Bronchial epithelial cell (primary cell): ENCODE results near the gene STAT4. TPM values are rescaled to one million over a fixed set of nuclear protein-coding genes. Genes with fewer than 3 reads are reported as not detected.

ENCODE experiments used
- DNase-seq: peaks from one replicate; pipeline ENCODE4 v3.0.0-alpha.2; 2010; ENCODE audit warnings: low read depth
- FAIRE-seq: peaks from 2 replicates; lab custom pipeline; 2011; peaks lifted over from hg19 to GRCh38; lab: Jason Lieb, UNC
- H3K27me3 ChIP-seq: 2 replicates; pipeline ENCODE4 v1.5.1; 2011; ENCODE audit warnings: low read length; ENCODE audit not compliant: control insufficient read depth, insufficient read depth
- H3K36me3 ChIP-seq: 2 replicates; pipeline ENCODE4 v1.5.1; 2011; ENCODE audit warnings: low read length; ENCODE audit not compliant: control insufficient read depth, insufficient read depth
- H3K4me3 ChIP-seq: 2 replicates; pipeline ENCODE4 v1.5.1; 2011; ENCODE audit warnings: mild to moderate bottlenecking, low read depth, low read length, control low read depth
- CTCF ChIP-seq: IDR thresholded peaks from 2 replicates; pipeline ENCODE4 v1.5.1; 2011; ENCODE audit warnings: mild to moderate bottlenecking, moderate library complexity, low read length, control low read depth, inconsistent platforms; ENCODE audit not compliant: insufficient read depth, severe bottlenecking
- total RNA-seq: library from RNA; depleted of rRNA; stranded (reverse); fragments of >200 nt; gene quantifications from 2 replicates; pipeline ENCODE4 v1.2.1, GENCODE V29; 2014

STAT4 gene
- total RNA-seq, 1 donor from 2014 or later, result 7.1 TPM

GRCh38 chr2:191100216-191100615 is 50.6 kb downstream of the STAT4 start:
- DNase-seq, result no peak
- no peaks in the 10 kb centered on the region for H3K36me3 ChIP-seq
- no peaks in the 10 kb centered on the region for H3K27me3 ChIP-seq
- no peak overlapping the region for H3K4me3 ChIP-seq
- no peak for TF ChIP-seq CTCF
- FAIRE-seq, result no peak

GRCh38 chr2:191087311-191087710 is 63.5 kb downstream of the STAT4 start:
- no peak overlapping the region for H3K4me3 ChIP-seq
- FAIRE-seq (no peak), DNase-seq (no peak)
- no peaks in the 10 kb centered on the region for H3K36me3 ChIP-seq
- TF ChIP-seq CTCF, result no peak
- no peaks in the 10 kb centered on the region for H3K27me3 ChIP-seq

GRCh38 chr2:191086706-191087105 is 64.1 kb downstream of the STAT4 start:
- H3K27me3 ChIP-seq, result no peaks in the 10 kb centered on the region
- H3K36me3 ChIP-seq, result no peaks in the 10 kb centered on the region
- DNase-seq, result no peak
- no peak overlapping the region for H3K4me3 ChIP-seq
- no peak for FAIRE-seq
- no peak for TF ChIP-seq CTCF

GRCh38 chr2:191083540-191083939 is 67.3 kb downstream of the STAT4 start:
- FAIRE-seq (no peak), DNase-seq (no peak)
- Histone ChIP-seq H3K4me3 (no peak overlapping the region), H3K27me3 (no peaks in the 10 kb centered on the region), H3K36me3 (no peaks in the 10 kb centered on the region)
- TF ChIP-seq CTCF, result no peak

GRCh38 chr2:191082321-191082720 is 68.5 kb downstream of the STAT4 start:
- TF ChIP-seq CTCF, result no peak
- Histone ChIP-seq H3K36me3 (no peaks in the 10 kb centered on the region), H3K4me3 (no peak overlapping the region), H3K27me3 (no peaks in the 10 kb centered on the region)
- no peak for FAIRE-seq
- no peak for DNase-seq

- TF ChIP-seq CTCF, result no peak
- H3K36me3 ChIP-seq, result no peaks in the 10 kb centered on the region
- DNase-seq, result no peak
- no peaks in the 10 kb centered on the region for H3K27me3 ChIP-seq
- FAIRE-seq, result no peak
- no peak overlapping the region for H3K4me3 ChIP-seq
Observed at GRCh38 chr2:191081411-191082155, 69.2 kb downstream of the STAT4 start.
